H1 (cell line): ENCODE results near the gene ADAM30. TPM values are rescaled to one million over a fixed set of nuclear protein-coding genes. Genes with fewer than 3 reads are reported as not detected.

Experiments
- CTCF ChIA-PET: fragments of 300-600 bp; sonication (Branson Sonifier 250); formaldehyde crosslinking; loops from one replicate; lab custom pipeline; 2021; ENCODE audit not compliant: partially characterized antibody; lab: Charles Lee
- POLR2A ChIA-PET: fragments of 300-600 bp; sonication (Branson Sonifier 250); formaldehyde crosslinking; loops from one replicate; lab custom pipeline; 2021; ENCODE audit warnings: inconsistent platforms; ENCODE audit not compliant: partially characterized antibody; lab: Charles Lee
- DNase-seq, 2 experiments: peaks; one replicate each; pipeline versions ENCODE4 v3.0.0 to v3.0.0-alpha.2; 2010 to 2022; ENCODE audit warnings: low spot score in 2 of 2, low read depth in 1 of 2, mixed read lengths in 1 of 2
- FAIRE-seq: peaks from 2 replicates; lab custom pipeline; 2011; peaks lifted over from hg19 to GRCh38; lab: Jason Lieb, UNC
- H2AFZ ChIP-seq: 2 replicates; pipeline ENCODE4 v1.8.1; 2012; ENCODE audit warnings: low read length, inconsistent platforms
- H2AK5ac ChIP-seq: 2 replicates; pipeline ENCODE4 v1.6.1; 2013; ENCODE audit warnings: low read depth, low read length
- H2BK120ac ChIP-seq: replicated peaks from 2 replicates; pipeline ENCODE3; 2013; ENCODE audit warnings: low read depth, low read length, inconsistent platforms
- H2BK12ac ChIP-seq: 2 replicates; pipeline ENCODE4 v1.6.1; 2013; ENCODE audit warnings: low read depth, low read length
- H2BK15ac ChIP-seq: 2 replicates; pipeline ENCODE4 v1.6.1; 2013; ENCODE audit warnings: low read length
- H2BK20ac ChIP-seq: 2 replicates; pipeline ENCODE4 v1.6.1; 2013; ENCODE audit warnings: low read length
- H2BK5ac ChIP-seq: 2 replicates; pipeline ENCODE4 v1.6.1; 2013; ENCODE audit warnings: low read depth, low read length
- H3K14ac ChIP-seq: 2 replicates; pipeline ENCODE4 v1.6.1; 2013; ENCODE audit warnings: inconsistent platforms; ENCODE audit not compliant: insufficient read length
- H3K18ac ChIP-seq: 2 replicates; pipeline ENCODE4 v1.6.1; 2013; ENCODE audit warnings: low read length; ENCODE audit errors: extremely low read depth
- H3K23ac ChIP-seq: 2 replicates; pipeline ENCODE4 v1.6.1; 2013; ENCODE audit warnings: inconsistent platforms; ENCODE audit not compliant: insufficient read length
- H3K23me2 ChIP-seq: 2 replicates; pipeline ENCODE4 v1.6.1; 2013; ENCODE audit warnings: low read depth, low read length
- H3K27ac ChIP-seq: 2 replicates; pipeline ENCODE4 v1.6.1; 2011; ENCODE audit warnings: low read depth, low read length, inconsistent platforms
- H3K27me3 ChIP-seq, 4 experiments: replicated peaks in 1 of 4; 1 replicate in 1 of 4; 2 replicates in 3 of 4; pipeline versions ENCODE4 v1.6.1 to v1.8.1; 2011 to 2013; ENCODE audit warnings: low read length in 3 of 4, mild to moderate bottlenecking in 3 of 4, inconsistent platforms in 2 of 4, mixed read lengths in 2 of 4, moderate library complexity in 1 of 4; ENCODE audit not compliant: control insufficient read depth in 3 of 4, insufficient read depth in 3 of 4; ENCODE audit errors: extremely low read depth in 1 of 4
- H3K36me3 ChIP-seq, 4 experiments: 2 replicates each; pipeline versions ENCODE4 v1.6.1 to v1.8.1; 2011 to 2013; ENCODE audit warnings: mild to moderate bottlenecking in 4 of 4, low read length in 3 of 4, moderate library complexity in 2 of 4, control low read depth in 1 of 4, inconsistent platforms in 1 of 4; ENCODE audit not compliant: insufficient read depth in 4 of 4, control insufficient read depth in 2 of 4
- H3K4ac ChIP-seq: replicated peaks from 2 replicates; pipeline ENCODE3; 2013; ENCODE audit warnings: low read length, low read depth, mixed read lengths, inconsistent platforms; ENCODE audit not compliant: insufficient read length
- H3K4me1 ChIP-seq, 4 experiments: replicated peaks in 1 of 4; 1 replicate in 1 of 4; 2 replicates in 3 of 4; pipeline versions ENCODE4 v1.6.1 to v1.8.1; 2011 to 2013; ENCODE audit warnings: low read length in 3 of 4, inconsistent platforms in 2 of 4, mixed read lengths in 1 of 4; ENCODE audit not compliant: insufficient read depth in 4 of 4, control insufficient read depth in 3 of 4
- H3K4me2 ChIP-seq, 2 experiments: 2 replicates each; pipeline versions ENCODE4 v1.6.1 to v1.8.1; 2011 to 2013; ENCODE audit warnings: low read depth in 2 of 2, low read length in 2 of 2, control low read depth in 1 of 2, inconsistent platforms in 1 of 2, mild to moderate bottlenecking in 1 of 2; ENCODE audit not compliant: insufficient read depth in 1 of 2
- H3K4me3 ChIP-seq, 4 experiments: fragments of 200-600, 300-600 bp in 1 of 4; sonication (generic), shearing (Covaris generic), sonication (Bioruptor Twin) in 1 of 4; 2 replicates each; pipeline versions ENCODE4 v1.5.1 to v1.8.1; 2011 to 2016; ENCODE audit warnings: low read length in 4 of 4, low read depth in 3 of 4, control low read depth in 2 of 4, inconsistent platforms in 2 of 4, mild to moderate bottlenecking in 2 of 4, mixed read lengths in 1 of 4, moderate library complexity in 1 of 4; ENCODE audit not compliant: insufficient read depth in 2 of 4; ENCODE audit errors: extremely low read depth in 1 of 4
- H3K56ac ChIP-seq: replicated peaks from 2 replicates; pipeline ENCODE3; 2013; ENCODE audit warnings: low read depth, mild to moderate bottlenecking, mixed read lengths, low read length, inconsistent platforms; ENCODE audit not compliant: insufficient read length
- H3K79me1 ChIP-seq: 2 replicates; pipeline ENCODE4 v1.6.1; 2013; ENCODE audit warnings: low read depth, low read length, control low read depth
- H3K79me2 ChIP-seq, 2 experiments: 2 replicates each; pipeline versions ENCODE4 v1.6.1 to v1.8.1; 2012 to 2013; ENCODE audit warnings: low read length in 2 of 2, mild to moderate bottlenecking in 2 of 2, inconsistent platforms in 1 of 2; ENCODE audit not compliant: insufficient read depth in 2 of 2, control insufficient read depth in 1 of 2
- H3K9ac ChIP-seq, 4 experiments: replicated peaks in 1 of 4; 1 replicate in 1 of 4; 2 replicates in 3 of 4; pipeline versions ENCODE4 v1.6.1 to v1.8.1; 2011 to 2013; ENCODE audit warnings: low read depth in 3 of 4, low read length in 3 of 4, control low read depth in 2 of 4, mild to moderate bottlenecking in 2 of 4, moderate library complexity in 2 of 4, inconsistent platforms in 1 of 4; ENCODE audit errors: extremely low read depth in 1 of 4
- H3K9me3 ChIP-seq, 2 experiments: 2 replicates each; pipeline versions ENCODE4 v1.6.1 to v1.8.1; 2012 to 2013; ENCODE audit warnings: mild to moderate bottlenecking in 2 of 2, moderate library complexity in 2 of 2, control low read depth in 1 of 2, inconsistent platforms in 1 of 2, low read depth in 1 of 2, low read length in 1 of 2, mixed read lengths in 1 of 2; ENCODE audit not compliant: insufficient read depth in 2 of 2
- H4K20me1 ChIP-seq, 2 experiments: replicated peaks in 1 of 2; 2 replicates each; pipeline versions ENCODE3 to v1.8.1; 2011 to 2013; ENCODE audit warnings: inconsistent platforms in 2 of 2, low read length in 2 of 2, mild to moderate bottlenecking in 1 of 2; ENCODE audit not compliant: insufficient read depth in 2 of 2, control insufficient read depth in 1 of 2
- H4K5ac ChIP-seq: 2 replicates; pipeline ENCODE4 v1.6.1; 2013; ENCODE audit warnings: low read length, low read depth, mixed read lengths, inconsistent platforms; ENCODE audit not compliant: insufficient read length
- H4K8ac ChIP-seq: 2 replicates; pipeline ENCODE4 v1.8.0; 2013; ENCODE audit warnings: mild to moderate bottlenecking, moderate library complexity, low read length, inconsistent platforms; ENCODE audit not compliant: insufficient read depth; ENCODE audit errors: extremely low read depth
- H4K91ac ChIP-seq: replicated peaks from 2 replicates; pipeline ENCODE3; 2013; ENCODE audit warnings: low read length, mixed read lengths, inconsistent platforms; ENCODE audit not compliant: insufficient read length
- ASH2L ChIP-seq: fragments of 200-600, 300-600 bp; sonication (generic); IDR thresholded peaks from one replicate; pipeline ENCODE4 v1.7.1; 2017; ENCODE audit warnings: low read length
- BACH1 ChIP-seq: IDR thresholded peaks from 2 replicates; pipeline ENCODE4 v1.6.1; 2012; ENCODE audit warnings: low read length, improper control_type of control experiment
- CBX8 ChIP-seq: fragments of 300-800, 300-1000 bp; sonication (generic); IDR thresholded peaks from 2 replicates; pipeline ENCODE4 v1.7.1; 2016; ENCODE audit warnings: low read depth, low read length, borderline replicate concordance
- CTCF ChIP-seq, 3 experiments: IDR thresholded peaks; 1 replicate in 2 of 3; 2 replicates in 1 of 3; pipeline versions ENCODE4 v1.5.1 to v1.6.1; 2011; ENCODE audit warnings: low read length in 3 of 3, mild to moderate bottlenecking in 3 of 3, inconsistent platforms in 2 of 3, low read depth in 1 of 3, moderate library complexity in 1 of 3; ENCODE audit not compliant: insufficient read depth in 1 of 3; ENCODE audit errors: control extremely low read depth in 1 of 3
- EGR1 ChIP-seq: IDR thresholded peaks from 2 replicates; pipeline ENCODE4 v1.6.1; 2011; ENCODE audit warnings: low read depth, low read length, borderline replicate concordance
- EP300 ChIP-seq, 2 experiments: IDR thresholded peaks; 1 replicate in 1 of 2; 2 replicates in 1 of 2; pipeline ENCODE4 v1.6.1; 2011 to 2012; ENCODE audit warnings: low read depth in 2 of 2, low read length in 2 of 2, mild to moderate bottlenecking in 2 of 2, borderline replicate concordance in 1 of 2, inconsistent platforms in 1 of 2, moderate library complexity in 1 of 2
- EZH2 ChIP-seq: fragments of 200-600 bp; sonication (generic); IDR thresholded peaks from 2 replicates; pipeline ENCODE4 v1.7.1; 2012; ENCODE audit warnings: low read depth, mild to moderate bottlenecking, moderate library complexity, low read length, inconsistent platforms; ENCODE audit not compliant: severe bottlenecking
- FOSL1 ChIP-seq: IDR thresholded peaks from 2 replicates; pipeline ENCODE4 v1.6.1; 2011; ENCODE audit warnings: mild to moderate bottlenecking, low read depth, low read length, moderate library complexity; ENCODE audit not compliant: insufficient read depth
- SIX5 ChIP-seq: IDR thresholded peaks from 2 replicates; pipeline ENCODE4 v1.6.1; 2011; ENCODE audit warnings: mild to moderate bottlenecking, low read depth, low read length
- TCF12 ChIP-seq: IDR thresholded peaks from 2 replicates; pipeline ENCODE4 v1.6.1; 2011; ENCODE audit warnings: low read depth, mild to moderate bottlenecking, low read length
- ZNF274 ChIP-seq: IDR thresholded peaks from 2 replicates; pipeline ENCODE4 v1.7.0; 2012; ENCODE audit warnings: low read length, borderline replicate concordance; ENCODE audit errors: extremely low read depth
- WGBS, 2 experiments: shearing (Covaris generic) in 1 of 2; methylation state at CpG; one replicate each; pipeline versions ENCODE4 v1.1.6 to v1.1.7; 2013 to 2015; ENCODE audit warnings: low lambda C conversion rate in 2 of 2, mixed read lengths in 2 of 2, inconsistent platforms in 1 of 2, low coverage in 1 of 2, missing lambda C conversion rate in 1 of 2; ENCODE audit not compliant: insufficient replicate concordance in 2 of 2, insufficient coverage in 1 of 2, insufficient read length in 1 of 2; ENCODE audit errors: extremely low coverage in 1 of 2, missing lambda C conversion rate in 1 of 2; 5-methylcytosine and 5-hydroxymethylcytosine counted together
- polyA plus RNA-seq, 7 experiments: library from polyadenylated mRNA; depleted of rRNA in 3 of 7; stranded (reverse) in 5 of 7; unstranded in 2 of 7; fragments of >200 nt in 5 of 7; fragments of 200-250 nt in 2 of 7; gene quantifications; 1 replicate in 5 of 7; 2 replicates in 1 of 7; 4 replicates in 1 of 7; pipeline versions ENCODE4 v1.2.1 to v1.2.3, GENCODE V29; 2011 to 2013; ENCODE audit warnings: missing spikeins in 2 of 7, mixed read lengths in 2 of 7
- total RNA-seq: library from RNA; stranded (reverse); fragmentation: NEBNext Ultra II Directional; extraction: Animal tissue kit (Norgen Biotek cat#: 25700); gene quantifications from 2 replicates; pipeline ENCODE4 v1.2.1, GENCODE V29; 2021

ADAM30 gene
- total and polyA plus RNA-seq, 2 of the 8 experiments (the other 6 are each of a cell fraction or from before 2014, with no cell fraction given) = not detected

DNA sequence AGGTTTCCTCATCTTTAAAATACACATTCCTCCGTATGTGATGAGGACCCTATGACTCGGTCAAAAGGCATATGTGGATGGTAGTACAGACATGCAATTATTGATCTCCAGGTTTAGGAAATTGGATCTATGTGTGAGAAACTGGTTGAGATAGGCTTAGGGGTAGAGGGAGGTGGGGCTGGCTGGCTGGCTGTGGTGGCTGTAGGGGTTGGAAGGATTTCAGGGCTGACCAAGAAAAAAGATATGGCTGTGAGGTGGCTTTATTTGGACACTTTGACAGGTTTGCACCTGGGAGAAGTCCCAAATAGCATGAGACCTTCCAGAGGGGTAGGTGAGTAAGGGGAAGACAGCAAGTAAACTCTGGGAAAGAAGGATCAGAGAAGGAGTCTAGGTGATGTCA, 39.6 kb upstream of the ADAM30 start:
- 87% methylated on average over 2 of the region's 2 CpGs; no CpG with 5 or more reads in 1 of the 2 experiments for WGBS, 2 experiments
- peaks cover 0 to 4% of the 10 kb centered on the region in 2 experiments for H4K20me1 ChIP-seq
- H4K91ac ChIP-seq = no peak overlapping the region
- no peak overlapping the region for H2BK120ac ChIP-seq
- no peak overlapping the region for H2AK5ac ChIP-seq
- no peak overlapping the region for H3K14ac ChIP-seq
- no peak overlapping the region for H3K18ac ChIP-seq
- no peak for DNase-seq
- H4K8ac ChIP-seq = no peak overlapping the region
- no peak overlapping the region for H2AFZ ChIP-seq
- H3K27me3 ChIP-seq = no peaks in the 10 kb centered on the region
- no peak overlapping the region for H2BK20ac ChIP-seq
- H2BK15ac ChIP-seq = no peak overlapping the region
- no peaks in the 10 kb centered on the region for H3K9me3 ChIP-seq
- H3K27ac ChIP-seq = no peak overlapping the region
- H3K36me3 ChIP-seq = peaks cover 0 to 17% (median 6%) of the 10 kb centered on the region in 4 experiments; a peak in 5 of 8 replicates
- no peak overlapping the region for H3K4me3 ChIP-seq
- H3K4me2 ChIP-seq = no peak overlapping the region
- H3K79me1 ChIP-seq = no peaks in the 10 kb centered on the region; the same call in 1 of the 2 replicates
- H3K4ac ChIP-seq = no peak overlapping the region
- H3K23ac ChIP-seq = no peak overlapping the region
- ChIA-PET POLR2A (interaction anchor here (0.8 to 1.3 kb wide), 2 partner anchors 9 to 10 kb away, joined by 3 to 4 read pairs; no protein-coding TSS in a partner anchor), CTCF (interaction anchor here (0.7 to 2.1 kb wide), 5 partner anchors 9 to 64 kb away, joined by 3 to 9 read pairs (median 5); no protein-coding TSS in a partner anchor)
- no peak overlapping the region for H3K56ac ChIP-seq
- no peak overlapping the region for H2BK12ac ChIP-seq
- H2BK5ac ChIP-seq = no peak overlapping the region
- H3K23me2 ChIP-seq = no peaks in the 10 kb centered on the region; the same call in 1 of the 2 replicates
- no peak for FAIRE-seq
- H4K5ac ChIP-seq = no peak overlapping the region
- no peaks in the 10 kb centered on the region for H3K79me2 ChIP-seq
- no peak overlapping the region for H3K9ac ChIP-seq
- peaks cover 0 to 3% (median 0%) of the 10 kb centered on the region in 4 experiments; a peak in 1 of 7 replicates for H3K4me1 ChIP-seq
- TF ChIP-seq BACH1 (no peak), SIX5 (no peak), FOSL1 (no peak), EP300 (IDR thresholded peaks at IDR 0.05; ENCODE audit: borderline replicate concordance in 1 of 2, low read depth in 2 of 2, low read length in 2 of 2) (no peak), ASH2L (no peak), ZNF274 (no peak), CBX8 (no peak), CTCF (IDR thresholded peaks at IDR 0.05; ENCODE audit: control extremely low read depth in 1 of 3, insufficient read depth in 1 of 3, low read depth in 1 of 3, low read length in 3 of 3) (no peak), EGR1 (no peak), TCF12 (no peak), EZH2 (no peak)
